Caco-2 (cell line): ENCODE results near the gene UBAP1L. TPM values are rescaled to one million over a fixed set of nuclear protein-coding genes. Genes with fewer than 3 reads are reported as not detected.

ENCODE experiments used
- BruUV-seq: library from RNA; stranded (reverse); fragments of 400-500 nt; replicated peaks from 2 replicates; lab custom pipeline; 2021; lab: Mats Ljungman, UMichigan
- CTCF ChIA-PET: fragments of 300-600 bp; sonication (Branson Sonifier 250); formaldehyde crosslinking; loops from one replicate; lab custom pipeline; 2022; ENCODE audit warnings: antibody characterized with exemption; lab: Charles Lee
- POLR2A ChIA-PET: fragments of 300-600 bp; sonication (Branson Sonifier 250); formaldehyde crosslinking; loops from one replicate; lab custom pipeline; 2022; ENCODE audit warnings: antibody characterized with exemption; lab: Charles Lee
- DNase-seq, 2 experiments: peaks; one replicate each; pipeline versions ENCODE4 v3.0.0 to v3.0.0-alpha.2; 2020 to 2022
- H3K27me3 ChIP-seq: replicated peaks from 2 replicates; pipeline ENCODE4 v1.6.0; 2011; ENCODE audit warnings: low read length; ENCODE audit not compliant: control insufficient read depth, insufficient read depth
- H3K36me3 ChIP-seq: 2 replicates; pipeline ENCODE4 v1.5.1; 2011; ENCODE audit warnings: low read length; ENCODE audit not compliant: control insufficient read depth, insufficient read depth
- H3K4me1 ChIP-seq: fragments of 250-450 bp; sonication (Bioruptor Pico); 2 replicates; pipeline ENCODE4 v1.5.1; 2020; ENCODE audit warnings: mild to moderate bottlenecking
- H3K4me3 ChIP-seq: 2 replicates; pipeline ENCODE4 v1.5.1; 2011; ENCODE audit warnings: low read depth, mild to moderate bottlenecking, control low read depth, low read length
- H3K9me3 ChIP-seq: fragments of 250-450 bp; sonication (Bioruptor Pico); 2 replicates; pipeline ENCODE4 v1.5.1; 2020; ENCODE audit warnings: mild to moderate bottlenecking, moderate library complexity
- H3K27ac Mint-ChIP-seq: one replicate; pipeline ENCODE4 v1.8.0; 2022; ENCODE audit warnings: mixed read lengths; ENCODE audit not compliant: unreplicated experiment
- H3K27me3 Mint-ChIP-seq: one replicate; pipeline ENCODE4 v1.8.0; 2022; ENCODE audit warnings: mixed read lengths; ENCODE audit not compliant: insufficient read depth, unreplicated experiment
- H3K36me3 Mint-ChIP-seq: one replicate; pipeline ENCODE4 v1.8.0; 2022; ENCODE audit warnings: mild to moderate bottlenecking, mixed read lengths; ENCODE audit not compliant: insufficient read depth, unreplicated experiment
- H3K4me1 Mint-ChIP-seq: one replicate; pipeline ENCODE4 v1.8.0; 2022; ENCODE audit warnings: low read depth, mixed read lengths; ENCODE audit not compliant: unreplicated experiment
- H3K4me3 Mint-ChIP-seq: one replicate; pipeline ENCODE4 v1.8.0; 2022; ENCODE audit warnings: mild to moderate bottlenecking, moderate library complexity, mixed read lengths; ENCODE audit not compliant: unreplicated experiment
- H3K9me3 Mint-ChIP-seq: one replicate; pipeline ENCODE4 v1.8.0; 2022; ENCODE audit warnings: mixed read lengths; ENCODE audit not compliant: unreplicated experiment
- intact Hi-C: fragments of 100-400 bp; cut with micrococcal nuclease; formaldehyde crosslinking; loops from one replicate; pipeline ENCODE4 v1.10.0; 2022; ENCODE audit not compliant: unreplicated experiment
- total RNA-seq: library from RNA; stranded (reverse); gene quantifications from 2 replicates; pipeline ENCODE4 v1.2.3, GENCODE V29; 2022
- TF ChIP-seq, protein P1 (sequence below), 2 experiments: fragments of 200-600 bp in 1 of 2; IDR thresholded peaks; 1 replicate in 1 of 2; 2 replicates in 1 of 2; pipeline versions ENCODE4 v1.5.1 to v1.8.0; 2011 to 2022; ENCODE audit warnings: antibody characterized with exemption in 1 of 2, control low read depth in 1 of 2, inconsistent platforms in 1 of 2, low read depth in 1 of 2, low read length in 1 of 2, mild to moderate bottlenecking in 1 of 2, moderate library complexity in 1 of 2; ENCODE audit not compliant: insufficient read depth in 1 of 2, severe bottlenecking in 1 of 2, unreplicated experiment in 1 of 2

The UBAP1L gene
- total RNA-seq, 1 experiment from 2014 or later, result 2.2 TPM

DNA sequence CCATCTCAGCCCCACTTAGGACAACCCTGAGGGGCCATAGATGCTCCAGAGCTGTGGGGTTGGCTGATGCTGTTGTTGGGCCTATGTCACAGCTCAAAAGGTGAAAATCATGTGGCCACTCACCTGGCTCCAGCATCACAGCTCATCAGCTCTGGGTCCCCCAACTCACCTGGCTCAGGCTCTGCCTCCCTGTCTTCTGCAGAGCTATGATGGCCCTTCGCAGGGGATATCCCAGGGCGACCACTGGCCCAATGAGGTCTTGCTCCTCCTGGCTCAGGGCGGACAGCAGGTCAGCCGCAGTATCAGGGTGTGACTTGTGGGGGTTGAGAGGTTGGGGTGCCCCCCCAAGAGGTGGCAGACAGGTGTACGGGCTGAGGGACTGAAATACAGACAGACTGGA lies 15.7 kb downstream of the UBAP1L start:
- H3K4me3 ChIP-seq, result no peak overlapping the region
- Mint-ChIP-seq H3K36me3 (peaks cover 19% of the 10 kb centered on the region), H3K27ac (no peak overlapping the region), H3K4me3 (no peak overlapping the region), H3K27me3 (no peaks in the 10 kb centered on the region), H3K4me1 (peaks cover 13% of the 10 kb centered on the region), H3K9me3 (no peaks in the 10 kb centered on the region)
- TF ChIP-seq, protein P1, sequence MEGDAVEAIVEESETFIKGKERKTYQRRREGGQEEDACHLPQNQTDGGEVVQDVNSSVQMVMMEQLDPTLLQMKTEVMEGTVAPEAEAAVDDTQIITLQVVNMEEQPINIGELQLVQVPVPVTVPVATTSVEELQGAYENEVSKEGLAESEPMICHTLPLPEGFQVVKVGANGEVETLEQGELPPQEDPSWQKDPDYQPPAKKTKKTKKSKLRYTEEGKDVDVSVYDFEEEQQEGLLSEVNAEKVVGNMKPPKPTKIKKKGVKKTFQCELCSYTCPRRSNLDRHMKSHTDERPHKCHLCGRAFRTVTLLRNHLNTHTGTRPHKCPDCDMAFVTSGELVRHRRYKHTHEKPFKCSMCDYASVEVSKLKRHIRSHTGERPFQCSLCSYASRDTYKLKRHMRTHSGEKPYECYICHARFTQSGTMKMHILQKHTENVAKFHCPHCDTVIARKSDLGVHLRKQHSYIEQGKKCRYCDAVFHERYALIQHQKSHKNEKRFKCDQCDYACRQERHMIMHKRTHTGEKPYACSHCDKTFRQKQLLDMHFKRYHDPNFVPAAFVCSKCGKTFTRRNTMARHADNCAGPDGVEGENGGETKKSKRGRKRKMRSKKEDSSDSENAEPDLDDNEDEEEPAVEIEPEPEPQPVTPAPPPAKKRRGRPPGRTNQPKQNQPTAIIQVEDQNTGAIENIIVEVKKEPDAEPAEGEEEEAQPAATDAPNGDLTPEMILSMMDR (IDR thresholded peaks at IDR 0.05; ENCODE audit: insufficient read depth in 1 of 2, low read depth in 1 of 2, low read length in 1 of 2, severe bottlenecking in 1 of 2, unreplicated experiment in 1 of 2), result no peak
- no peak for DNase-seq
- BruUV-seq, result no TSS peak
- no peaks in the 10 kb centered on the region for H3K27me3 ChIP-seq
- CTCF ChIA-PET, result no interaction called here
- H3K4me1 ChIP-seq, result peaks cover 15% of the 10 kb centered on the region
- POLR2A ChIA-PET, result no interaction called here
- intact Hi-C loops, result no loop called here
- H3K9me3 ChIP-seq, result no peaks in the 10 kb centered on the region
- no peaks in the 10 kb centered on the region; the same call in 1 of the 2 replicates for H3K36me3 ChIP-seq

DNA sequence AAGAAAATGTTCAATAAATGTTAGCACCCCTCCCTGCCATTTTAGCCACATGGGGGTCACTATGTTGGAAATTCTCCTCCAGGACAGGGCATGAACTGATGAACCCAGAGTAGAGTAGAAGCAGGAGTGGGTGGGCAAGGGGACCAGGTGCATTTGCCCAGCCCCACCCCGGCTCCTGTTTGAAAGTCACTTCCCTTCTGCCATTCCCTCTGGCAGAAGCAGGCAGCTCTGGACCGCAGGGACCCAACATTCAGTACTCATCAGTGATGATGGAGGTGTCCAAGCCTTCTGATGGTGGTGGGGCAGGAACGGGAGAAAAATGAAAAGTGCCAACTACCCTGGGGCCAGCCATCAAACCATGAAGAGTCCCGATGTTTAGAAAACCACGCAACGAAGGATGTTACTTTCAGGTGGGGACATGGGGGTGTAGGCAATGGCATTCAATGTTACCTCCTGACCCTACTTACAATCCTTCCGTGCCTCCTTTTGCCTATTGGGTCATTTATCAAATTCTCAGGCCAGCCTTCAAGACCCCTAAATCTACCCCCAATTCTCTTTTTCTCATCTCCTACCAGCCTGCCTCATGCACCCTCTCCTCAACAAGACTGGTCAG lies 17.2 kb downstream of the UBAP1L start:
- ChIA-PET POLR2A (no interaction called here), CTCF (no interaction called here)
- Histone ChIP-seq H3K4me1 (peaks cover 18% of the 10 kb centered on the region), H3K4me3 (no peak overlapping the region), H3K27me3 (no peaks in the 10 kb centered on the region), H3K36me3 (no peaks in the 10 kb centered on the region; the same call in 1 of the 2 replicates), H3K9me3 (no peaks in the 10 kb centered on the region)
- no TSS peak for BruUV-seq
- H3K36me3 Mint-ChIP-seq, result peaks cover 14% of the 10 kb centered on the region
- intact Hi-C loops, result no loop called here
- no peaks in the 10 kb centered on the region for H3K27me3 Mint-ChIP-seq
- H3K4me1 Mint-ChIP-seq, result peaks cover 13% of the 10 kb centered on the region
- H3K27ac Mint-ChIP-seq, result no peak overlapping the region
- TF ChIP-seq, protein P1 (IDR thresholded peaks at IDR 0.05; ENCODE audit: insufficient read depth in 1 of 2, low read depth in 1 of 2, low read length in 1 of 2, severe bottlenecking in 1 of 2, unreplicated experiment in 1 of 2), result no peak
- H3K4me3 Mint-ChIP-seq, result no peak overlapping the region
- H3K9me3 Mint-ChIP-seq, result no peaks in the 10 kb centered on the region
- DNase-seq, result no peak

DNA sequence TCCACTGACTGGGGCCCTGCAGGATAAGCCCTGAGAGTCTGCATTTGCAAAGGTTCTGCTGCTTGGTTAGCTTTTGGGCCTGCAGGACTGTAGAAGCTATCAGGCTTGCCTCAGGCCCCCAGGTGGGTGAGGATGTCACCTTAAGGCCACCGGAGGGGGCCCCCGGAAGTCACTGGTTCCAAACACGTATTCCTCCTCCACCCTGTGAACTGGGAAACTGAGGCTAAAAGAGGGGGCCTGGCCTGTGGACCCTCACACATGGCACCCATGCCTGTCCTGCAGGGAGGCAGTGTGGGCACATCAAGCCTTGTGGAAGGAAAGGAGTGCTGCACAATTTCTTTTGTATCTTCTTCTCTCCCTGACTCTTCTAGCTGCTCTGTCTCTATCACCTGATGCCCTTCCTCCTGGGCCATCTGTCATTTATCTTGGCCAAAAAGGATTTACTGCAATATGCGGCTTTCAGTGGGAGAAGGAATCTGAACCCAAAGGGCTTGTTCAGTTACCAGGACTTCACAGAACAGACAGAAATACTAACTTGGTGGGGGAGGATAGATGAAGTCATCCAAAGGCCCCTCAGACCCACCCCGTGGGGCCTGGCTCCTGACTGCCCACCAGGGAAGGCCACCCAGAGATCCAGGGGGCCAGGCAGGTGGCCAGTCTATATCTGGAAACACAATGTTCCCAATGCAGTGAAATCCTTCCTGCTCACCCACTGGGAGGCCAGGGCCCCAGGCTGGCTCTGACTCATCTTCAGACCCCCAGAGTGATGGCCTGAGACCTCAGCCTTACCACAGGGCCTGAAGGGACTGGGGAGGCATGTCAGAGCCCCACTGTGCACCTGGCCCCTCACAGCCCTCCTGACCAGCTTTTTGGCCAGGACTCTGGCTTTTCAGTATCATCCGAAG lies 18.3 kb downstream of the UBAP1L start:
- H3K4me1 ChIP-seq, result peaks cover 18% of the 10 kb centered on the region
- H3K9me3 Mint-ChIP-seq, result no peaks in the 10 kb centered on the region
- H3K4me1 Mint-ChIP-seq, result peaks cover 13% of the 10 kb centered on the region
- intact Hi-C loops, result no loop called here
- H3K4me3 ChIP-seq, result no peak overlapping the region
- no peak overlapping the region for H3K27ac Mint-ChIP-seq
- POLR2A ChIA-PET, result interaction anchor here (0.8 kb wide), 1 partner anchor 42 kb away, joined by 3 read pairs; no protein-coding TSS in a partner anchor
- CTCF ChIA-PET, result interaction anchor here (0.5 to 1.8 kb wide), 2 partner anchors 10 to 30 kb away, joined by 3 to 7 read pairs; no protein-coding TSS in a partner anchor
- no peaks in the 10 kb centered on the region; the same call in 1 of the 2 replicates for H3K36me3 ChIP-seq
- TF ChIP-seq, protein P1 (IDR thresholded peaks at IDR 0.05; ENCODE audit: insufficient read depth in 1 of 2, low read depth in 1 of 2, low read length in 1 of 2, severe bottlenecking in 1 of 2, unreplicated experiment in 1 of 2), result no peak
- BruUV-seq, result no TSS peak
- H3K36me3 Mint-ChIP-seq, result peaks cover 13% of the 10 kb centered on the region
- no peaks in the 10 kb centered on the region for H3K9me3 ChIP-seq
- H3K27me3 ChIP-seq, result no peaks in the 10 kb centered on the region
- no peak overlapping the region for H3K4me3 Mint-ChIP-seq
- no peak for DNase-seq
- no peaks in the 10 kb centered on the region for H3K27me3 Mint-ChIP-seq
